HL-60 (cell line): ENCODE data around the gene PSMD14.

Source experiments
- DNase-seq, 2 experiments: peaks; one replicate each; pipeline ENCODE4 v3.0.0-alpha.2; 2010 to 2020; ENCODE audit warnings: low read depth in 1 of 2, low spot score in 1 of 2
- H3K27ac ChIP-seq: fragments of 250-450 bp; sonication (Bioruptor Pico); replicated peaks from 2 replicates; pipeline ENCODE4 v1.5.1; 2020; ENCODE audit warnings: mild to moderate bottlenecking, moderate library complexity
- H3K27me3 ChIP-seq: fragments of 250-450 bp; sonication (Bioruptor Pico); 2 replicates; pipeline ENCODE4 v1.5.1; 2021; ENCODE audit warnings: mild to moderate bottlenecking, moderate library complexity; ENCODE audit not compliant: insufficient read depth, poor library complexity, severe bottlenecking
- H3K4me3 ChIP-seq: replicated peaks from 2 replicates; pipeline ENCODE4 v1.5.1; 2011; ENCODE audit warnings: mild to moderate bottlenecking, control low read depth, low read length; ENCODE audit not compliant: insufficient read depth
- CTCF ChIP-seq: IDR thresholded peaks from one replicate; pipeline ENCODE4 v1.5.1; 2011; ENCODE audit warnings: low read length, control low read depth, inconsistent platforms; ENCODE audit not compliant: insufficient read depth
- GABPA ChIP-seq: IDR thresholded peaks from 2 replicates; pipeline ENCODE4 v1.6.1; 2012; ENCODE audit warnings: low read depth
- POLR2AphosphoS5 ChIP-seq: IDR thresholded peaks from 2 replicates; pipeline ENCODE4 v1.6.1; 2012; ENCODE audit warnings: low read depth
- SPI1 ChIP-seq: IDR thresholded peaks from 2 replicates; pipeline ENCODE4 v1.6.1; 2012; ENCODE audit warnings: low read depth, mild to moderate bottlenecking, borderline replicate concordance
- TF ChIP-seq, protein P1 (sequence below): IDR thresholded peaks from 2 replicates; pipeline ENCODE4 v1.6.1; 2012; ENCODE audit warnings: low read depth; ENCODE audit not compliant: insufficient replicate concordance

The PSMD14 gene

DNA sequence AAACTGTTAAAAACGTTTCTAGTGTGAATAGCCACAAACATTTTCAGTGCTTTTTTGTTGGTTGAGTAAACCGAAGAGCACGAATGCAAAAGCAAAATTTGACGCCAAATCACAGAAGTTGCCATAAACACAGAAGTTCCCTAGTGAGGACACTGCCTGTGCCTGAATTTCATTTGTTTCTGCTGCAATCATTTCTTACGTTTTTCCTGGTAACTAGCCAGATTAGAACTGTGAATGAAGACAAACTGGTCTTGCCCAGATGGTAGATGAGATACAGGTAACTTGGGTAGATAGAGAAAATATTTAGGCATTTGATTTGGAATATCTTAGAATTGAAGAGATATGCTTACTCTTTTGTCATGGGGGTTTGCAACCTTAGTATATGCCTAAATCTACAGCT, 98.1 kb downstream of the PSMD14 start:
- Histone ChIP-seq H3K27me3 (no peaks in the 10 kb centered on the region), H3K4me3 (no peak overlapping the region), H3K27ac (no peak overlapping the region)
- TF ChIP-seq POLR2AphosphoS5, result no peak
- no peak for DNase-seq

- Histone ChIP-seq H3K4me3 (no peak overlapping the region), H3K27me3 (no peaks in the 10 kb centered on the region), H3K27ac (no peak overlapping the region)
- DNase-seq, result no peak
- TF ChIP-seq CTCF, result no peak
- TF ChIP-seq, protein P1, sequence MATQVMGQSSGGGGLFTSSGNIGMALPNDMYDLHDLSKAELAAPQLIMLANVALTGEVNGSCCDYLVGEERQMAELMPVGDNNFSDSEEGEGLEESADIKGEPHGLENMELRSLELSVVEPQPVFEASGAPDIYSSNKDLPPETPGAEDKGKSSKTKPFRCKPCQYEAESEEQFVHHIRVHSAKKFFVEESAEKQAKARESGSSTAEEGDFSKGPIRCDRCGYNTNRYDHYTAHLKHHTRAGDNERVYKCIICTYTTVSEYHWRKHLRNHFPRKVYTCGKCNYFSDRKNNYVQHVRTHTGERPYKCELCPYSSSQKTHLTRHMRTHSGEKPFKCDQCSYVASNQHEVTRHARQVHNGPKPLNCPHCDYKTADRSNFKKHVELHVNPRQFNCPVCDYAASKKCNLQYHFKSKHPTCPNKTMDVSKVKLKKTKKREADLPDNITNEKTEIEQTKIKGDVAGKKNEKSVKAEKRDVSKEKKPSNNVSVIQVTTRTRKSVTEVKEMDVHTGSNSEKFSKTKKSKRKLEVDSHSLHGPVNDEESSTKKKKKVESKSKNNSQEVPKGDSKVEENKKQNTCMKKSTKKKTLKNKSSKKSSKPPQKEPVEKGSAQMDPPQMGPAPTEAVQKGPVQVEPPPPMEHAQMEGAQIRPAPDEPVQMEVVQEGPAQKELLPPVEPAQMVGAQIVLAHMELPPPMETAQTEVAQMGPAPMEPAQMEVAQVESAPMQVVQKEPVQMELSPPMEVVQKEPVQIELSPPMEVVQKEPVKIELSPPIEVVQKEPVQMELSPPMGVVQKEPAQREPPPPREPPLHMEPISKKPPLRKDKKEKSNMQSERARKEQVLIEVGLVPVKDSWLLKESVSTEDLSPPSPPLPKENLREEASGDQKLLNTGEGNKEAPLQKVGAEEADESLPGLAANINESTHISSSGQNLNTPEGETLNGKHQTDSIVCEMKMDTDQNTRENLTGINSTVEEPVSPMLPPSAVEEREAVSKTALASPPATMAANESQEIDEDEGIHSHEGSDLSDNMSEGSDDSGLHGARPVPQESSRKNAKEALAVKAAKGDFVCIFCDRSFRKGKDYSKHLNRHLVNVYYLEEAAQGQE, result no peak
- no peak for TF ChIP-seq SPI1
- TF ChIP-seq POLR2AphosphoS5, result no peak
- no peak for TF ChIP-seq GABPA
Measured at GRCh38 chr2:161407597-161407996, 99.4 kb downstream of the PSMD14 start.

DNA sequence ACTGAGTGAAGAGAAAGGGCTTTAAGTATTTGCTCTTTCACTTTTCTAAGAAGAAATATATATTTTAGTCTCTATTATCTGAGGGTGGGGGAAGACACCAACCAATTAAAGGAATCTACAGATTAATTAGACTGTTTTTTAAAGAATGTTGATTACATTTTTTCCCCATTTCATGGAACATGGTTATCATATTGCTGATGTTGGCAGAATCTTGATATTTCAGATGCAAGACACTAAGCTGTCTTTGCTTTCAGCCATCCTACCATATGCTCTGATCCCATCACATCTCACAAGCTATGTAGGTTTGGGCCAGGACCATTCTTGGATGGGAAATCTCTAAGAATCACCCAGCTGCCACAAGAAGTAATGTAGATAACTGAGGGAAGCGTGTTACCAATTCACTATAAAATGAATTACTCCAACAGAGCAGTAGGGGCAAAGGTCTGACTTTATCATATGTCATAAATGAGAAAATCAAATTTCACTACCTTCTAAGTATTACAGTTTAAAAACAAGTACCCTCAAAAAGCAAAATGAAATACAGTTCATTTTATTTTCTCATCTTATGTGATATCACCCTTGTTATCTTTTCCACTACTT, 101.2 kb downstream of the PSMD14 start:
- no peak for DNase-seq
- TF ChIP-seq SPI1, result no peak
- TF ChIP-seq, protein P1, result no peak
- TF ChIP-seq GABPA, result no peak
- no peak for TF ChIP-seq CTCF
- no peak for TF ChIP-seq POLR2AphosphoS5
- Histone ChIP-seq H3K27ac (no peak overlapping the region), H3K4me3 (no peak overlapping the region), H3K27me3 (peaks cover 6% of the 10 kb centered on the region)

DNA sequence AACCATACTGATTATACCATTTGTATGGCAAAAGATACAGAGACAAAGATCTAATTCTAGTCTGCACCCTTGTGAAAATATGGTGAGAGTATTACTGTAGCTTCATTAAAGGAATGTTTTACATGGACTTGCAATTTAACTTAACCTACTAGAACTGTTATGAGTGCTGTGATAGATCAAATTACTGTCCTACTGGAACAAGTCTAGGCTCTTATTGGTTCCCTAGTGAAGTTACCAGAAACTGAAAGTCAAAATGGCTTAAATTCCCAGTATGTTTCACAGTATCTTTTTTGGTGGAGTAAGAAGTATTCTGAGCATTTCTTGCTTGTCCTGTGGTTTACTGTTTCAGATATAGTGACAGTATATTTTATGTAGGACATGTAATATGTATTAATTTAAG, 104.1 kb downstream of the PSMD14 start:
- DNase-seq, result no peak
- H3K27me3 ChIP-seq, result peaks cover 36% of the 10 kb centered on the region

More for the DNA sequence above, 104.1 kb downstream of the PSMD14 start:
- Histone ChIP-seq H3K27ac (no peak overlapping the region), H3K4me3 (no peak overlapping the region)
- TF ChIP-seq CTCF, result no peak
- no peak for TF ChIP-seq GABPA
- no peak for TF ChIP-seq SPI1
- TF ChIP-seq POLR2AphosphoS5, result no peak
- TF ChIP-seq, protein P1, result no peak
